ENCODE measurements around the gene FIBCD1.

The FIBCD1 gene

DNA sequence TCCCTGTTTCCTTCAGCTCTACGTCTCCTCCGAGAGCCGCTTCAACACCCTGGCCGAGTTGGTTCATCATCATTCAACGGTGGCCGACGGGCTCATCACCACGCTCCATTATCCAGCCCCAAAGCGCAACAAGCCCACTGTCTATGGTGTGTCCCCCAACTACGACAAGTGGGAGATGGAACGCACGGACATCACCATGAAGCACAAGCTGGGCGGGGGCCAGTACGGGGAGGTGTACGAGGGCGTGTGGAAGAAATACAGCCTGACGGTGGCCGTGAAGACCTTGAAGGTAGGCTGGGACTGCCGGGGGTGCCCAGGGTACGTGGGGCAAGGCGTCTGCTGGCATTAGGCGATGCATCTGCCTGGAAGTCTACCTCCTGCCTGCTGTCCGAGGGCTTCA, 76.3 kb downstream of the FIBCD1 start:
- no peak overlapping the region for H3K27ac ChIP-seq (replicated peaks)
- TF ChIP-seq POLR2AphosphoS5 (IDR thresholded peaks at IDR 0.05; ENCODE audit: low read depth): no peak
- no peak for TF ChIP-seq SPI1 (IDR thresholded peaks at IDR 0.05; ENCODE audit: borderline replicate concordance, low read depth)
- no peak for TF ChIP-seq GABPA (IDR thresholded peaks at IDR 0.05; ENCODE audit: low read depth)
- no peak for TF ChIP-seq CTCF (IDR thresholded peaks at IDR 0.05; ENCODE audit: insufficient read depth, low read length)
- TF ChIP-seq, protein P1, sequence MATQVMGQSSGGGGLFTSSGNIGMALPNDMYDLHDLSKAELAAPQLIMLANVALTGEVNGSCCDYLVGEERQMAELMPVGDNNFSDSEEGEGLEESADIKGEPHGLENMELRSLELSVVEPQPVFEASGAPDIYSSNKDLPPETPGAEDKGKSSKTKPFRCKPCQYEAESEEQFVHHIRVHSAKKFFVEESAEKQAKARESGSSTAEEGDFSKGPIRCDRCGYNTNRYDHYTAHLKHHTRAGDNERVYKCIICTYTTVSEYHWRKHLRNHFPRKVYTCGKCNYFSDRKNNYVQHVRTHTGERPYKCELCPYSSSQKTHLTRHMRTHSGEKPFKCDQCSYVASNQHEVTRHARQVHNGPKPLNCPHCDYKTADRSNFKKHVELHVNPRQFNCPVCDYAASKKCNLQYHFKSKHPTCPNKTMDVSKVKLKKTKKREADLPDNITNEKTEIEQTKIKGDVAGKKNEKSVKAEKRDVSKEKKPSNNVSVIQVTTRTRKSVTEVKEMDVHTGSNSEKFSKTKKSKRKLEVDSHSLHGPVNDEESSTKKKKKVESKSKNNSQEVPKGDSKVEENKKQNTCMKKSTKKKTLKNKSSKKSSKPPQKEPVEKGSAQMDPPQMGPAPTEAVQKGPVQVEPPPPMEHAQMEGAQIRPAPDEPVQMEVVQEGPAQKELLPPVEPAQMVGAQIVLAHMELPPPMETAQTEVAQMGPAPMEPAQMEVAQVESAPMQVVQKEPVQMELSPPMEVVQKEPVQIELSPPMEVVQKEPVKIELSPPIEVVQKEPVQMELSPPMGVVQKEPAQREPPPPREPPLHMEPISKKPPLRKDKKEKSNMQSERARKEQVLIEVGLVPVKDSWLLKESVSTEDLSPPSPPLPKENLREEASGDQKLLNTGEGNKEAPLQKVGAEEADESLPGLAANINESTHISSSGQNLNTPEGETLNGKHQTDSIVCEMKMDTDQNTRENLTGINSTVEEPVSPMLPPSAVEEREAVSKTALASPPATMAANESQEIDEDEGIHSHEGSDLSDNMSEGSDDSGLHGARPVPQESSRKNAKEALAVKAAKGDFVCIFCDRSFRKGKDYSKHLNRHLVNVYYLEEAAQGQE (IDR thresholded peaks at IDR 0.05; ENCODE audit: insufficient replicate concordance, low read depth): no peak
- DNase-seq (ENCODE audit: low read depth in 1 of 2, low spot score in 1 of 2): no peak
- no peak overlapping the region for H3K4me3 ChIP-seq (replicated peaks; ENCODE audit: insufficient read depth, low read length)
- no peaks in the 10 kb centered on the region for H3K27me3 ChIP-seq (ENCODE audit: insufficient read depth, poor library complexity, severe bottlenecking)

GRCh38 chr9:130862217-130862616, 76.8 kb downstream of the FIBCD1 start:
- TF ChIP-seq GABPA (IDR thresholded peaks at IDR 0.05; ENCODE audit: low read depth) (no peak), SPI1 (IDR thresholded peaks at IDR 0.05; ENCODE audit: borderline replicate concordance, low read depth) (no peak), CTCF (IDR thresholded peaks at IDR 0.05; ENCODE audit: insufficient read depth, low read length) (no peak), POLR2AphosphoS5 (IDR thresholded peaks at IDR 0.05; ENCODE audit: low read depth) (no peak)
- TF ChIP-seq, protein P1 (IDR thresholded peaks at IDR 0.05; ENCODE audit: insufficient replicate concordance, low read depth): no peak
- Histone ChIP-seq H3K27me3 (ENCODE audit: insufficient read depth, poor library complexity, severe bottlenecking) (no peaks in the 10 kb centered on the region), H3K4me3 (replicated peaks; ENCODE audit: insufficient read depth, low read length) (no peak overlapping the region), H3K27ac (replicated peaks) (no peak overlapping the region)
- DNase-seq (ENCODE audit: low read depth in 1 of 2, low spot score in 1 of 2): no peak

GRCh38 chr9:130861372-130862180, 77.5 kb downstream of the FIBCD1 start:
- Histone ChIP-seq H3K4me3 (replicated peaks; ENCODE audit: insufficient read depth, low read length) (no peak overlapping the region), H3K27me3 (ENCODE audit: insufficient read depth, poor library complexity, severe bottlenecking) (no peaks in the 10 kb centered on the region), H3K27ac (replicated peaks) (no peak overlapping the region)
- no peak for DNase-seq (ENCODE audit: low read depth in 1 of 2, low spot score in 1 of 2)
- TF ChIP-seq CTCF (IDR thresholded peaks at IDR 0.05; ENCODE audit: insufficient read depth, low read length) (no peak), GABPA (IDR thresholded peaks at IDR 0.05; ENCODE audit: low read depth) (no peak), POLR2AphosphoS5 (IDR thresholded peaks at IDR 0.05; ENCODE audit: low read depth) (no peak), SPI1 (IDR thresholded peaks at IDR 0.05; ENCODE audit: borderline replicate concordance, low read depth) (no peak)
- TF ChIP-seq, protein P1 (IDR thresholded peaks at IDR 0.05; ENCODE audit: insufficient replicate concordance, low read depth): no peak
